Measurements from ENCODE around the gene CCDC74B.
"Not testable (repeated sequence)": the region's sequence is repeated elsewhere in the genome, so short reads cannot be mapped to it uniquely, and the experiment has no call there.

DNA sequence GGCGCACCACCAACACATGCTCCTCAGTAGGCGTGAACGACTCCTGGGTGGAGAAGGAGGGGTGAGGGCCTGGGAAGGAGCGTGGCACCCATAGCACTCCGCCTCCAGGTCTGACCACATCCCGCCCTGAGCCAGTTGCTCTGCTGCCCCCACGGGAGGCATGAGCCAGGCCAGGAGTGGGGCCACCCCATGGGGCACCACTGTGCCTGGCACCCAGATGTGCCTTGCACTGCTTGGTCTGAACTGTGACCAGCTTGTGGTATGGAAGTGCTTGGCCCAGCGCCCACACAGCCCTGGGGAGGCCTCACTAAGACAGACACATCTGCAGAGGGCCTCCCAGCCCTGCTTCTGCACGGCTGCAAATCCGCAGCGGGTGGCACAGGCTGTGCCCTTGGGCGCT is 12.4 kb upstream of the CCDC74B start:
- TF ChIP-seq, protein P1, sequence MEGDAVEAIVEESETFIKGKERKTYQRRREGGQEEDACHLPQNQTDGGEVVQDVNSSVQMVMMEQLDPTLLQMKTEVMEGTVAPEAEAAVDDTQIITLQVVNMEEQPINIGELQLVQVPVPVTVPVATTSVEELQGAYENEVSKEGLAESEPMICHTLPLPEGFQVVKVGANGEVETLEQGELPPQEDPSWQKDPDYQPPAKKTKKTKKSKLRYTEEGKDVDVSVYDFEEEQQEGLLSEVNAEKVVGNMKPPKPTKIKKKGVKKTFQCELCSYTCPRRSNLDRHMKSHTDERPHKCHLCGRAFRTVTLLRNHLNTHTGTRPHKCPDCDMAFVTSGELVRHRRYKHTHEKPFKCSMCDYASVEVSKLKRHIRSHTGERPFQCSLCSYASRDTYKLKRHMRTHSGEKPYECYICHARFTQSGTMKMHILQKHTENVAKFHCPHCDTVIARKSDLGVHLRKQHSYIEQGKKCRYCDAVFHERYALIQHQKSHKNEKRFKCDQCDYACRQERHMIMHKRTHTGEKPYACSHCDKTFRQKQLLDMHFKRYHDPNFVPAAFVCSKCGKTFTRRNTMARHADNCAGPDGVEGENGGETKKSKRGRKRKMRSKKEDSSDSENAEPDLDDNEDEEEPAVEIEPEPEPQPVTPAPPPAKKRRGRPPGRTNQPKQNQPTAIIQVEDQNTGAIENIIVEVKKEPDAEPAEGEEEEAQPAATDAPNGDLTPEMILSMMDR (IDR thresholded peaks at IDR 0.05) = not testable (repeated sequence)
- TF ChIP-seq POLR2AphosphoS5, EP300, POLR2A (IDR thresholded peaks at IDR 0.05): not testable (repeated sequence)

All from suprapubic skin (tissue), 4 donors.